ENCODE data around the gene SH3BP4.

- no peak for TF ChIP-seq CTCF (optimal IDR thresholded peaks at IDR 0.05 in 1 of 3, IDR thresholded peaks at IDR 0.05 in 1 of 3, conservative IDR thresholded peaks at IDR 0.05 in 1 of 3; ENCODE audit: extremely low read depth in 1 of 3, insufficient read depth in 2 of 3, low read length in 3 of 3)
- no peak for TF ChIP-seq EZH2 (IDR thresholded peaks at IDR 0.05; ENCODE audit: low read length)
Measured at GRCh38 chr2:234940527-234940926, 11.3 kb upstream of the SH3BP4 start.
